ENCODE data around the gene SGCG.

DNA sequence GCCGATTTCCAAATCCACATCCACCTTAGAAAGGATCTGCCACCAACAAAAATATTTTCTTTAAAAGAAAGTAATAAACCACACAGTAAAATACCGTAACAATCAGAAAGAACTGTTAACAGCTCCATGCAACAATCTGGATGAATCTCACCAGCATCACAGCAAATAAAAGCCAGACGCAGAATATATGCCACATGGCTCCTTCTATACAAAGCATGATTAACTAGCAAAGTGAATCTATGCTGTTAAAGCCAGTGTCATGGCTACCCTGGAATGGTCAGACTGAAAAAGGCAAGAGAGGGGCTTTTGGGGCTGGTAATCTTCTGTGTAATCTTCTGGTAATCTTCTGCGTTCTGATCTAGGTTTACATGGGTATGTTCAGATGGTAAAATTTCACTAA lies 171.4 kb downstream of the SGCG start:
- TF ChIP-seq POLR2A (IDR thresholded peaks at IDR 0.05; ENCODE audit: low read depth, low read length), result no peak
- no peak for TF ChIP-seq CEBPB (IDR thresholded peaks at IDR 0.05; ENCODE audit: low read depth, low read length)
- TF ChIP-seq, protein P1, sequence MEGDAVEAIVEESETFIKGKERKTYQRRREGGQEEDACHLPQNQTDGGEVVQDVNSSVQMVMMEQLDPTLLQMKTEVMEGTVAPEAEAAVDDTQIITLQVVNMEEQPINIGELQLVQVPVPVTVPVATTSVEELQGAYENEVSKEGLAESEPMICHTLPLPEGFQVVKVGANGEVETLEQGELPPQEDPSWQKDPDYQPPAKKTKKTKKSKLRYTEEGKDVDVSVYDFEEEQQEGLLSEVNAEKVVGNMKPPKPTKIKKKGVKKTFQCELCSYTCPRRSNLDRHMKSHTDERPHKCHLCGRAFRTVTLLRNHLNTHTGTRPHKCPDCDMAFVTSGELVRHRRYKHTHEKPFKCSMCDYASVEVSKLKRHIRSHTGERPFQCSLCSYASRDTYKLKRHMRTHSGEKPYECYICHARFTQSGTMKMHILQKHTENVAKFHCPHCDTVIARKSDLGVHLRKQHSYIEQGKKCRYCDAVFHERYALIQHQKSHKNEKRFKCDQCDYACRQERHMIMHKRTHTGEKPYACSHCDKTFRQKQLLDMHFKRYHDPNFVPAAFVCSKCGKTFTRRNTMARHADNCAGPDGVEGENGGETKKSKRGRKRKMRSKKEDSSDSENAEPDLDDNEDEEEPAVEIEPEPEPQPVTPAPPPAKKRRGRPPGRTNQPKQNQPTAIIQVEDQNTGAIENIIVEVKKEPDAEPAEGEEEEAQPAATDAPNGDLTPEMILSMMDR (conservative IDR thresholded peaks at IDR 0.05; ENCODE audit: low read depth, low read length), result no peak
- TF ChIP-seq SMC3 (IDR thresholded peaks at IDR 0.05; ENCODE audit: low read depth, low read length), result no peak
- TF ChIP-seq CHD1 (IDR thresholded peaks at IDR 0.05; ENCODE audit: low read depth, low read length), result no peak
- TF ChIP-seq BHLHE40 (IDR thresholded peaks at IDR 0.05; ENCODE audit: low read depth, low read length), result no peak
- no peak for TF ChIP-seq RCOR1 (IDR thresholded peaks at IDR 0.05; ENCODE audit: insufficient replicate concordance, low read length)
